Mucosa of descending colon (tissue), 3 donors: ENCODE data around the gene SLC48A1. TPM values are rescaled to one million over a fixed set of nuclear protein-coding genes. Genes with fewer than 3 reads are reported as not detected.

Experiments
- ATAC-seq: fragments of 200-7000 bp; cut with Tn5 transposase; one replicate; pipeline ENCODE4 v1.9.1; 2020; ENCODE audit warnings: mild to moderate bottlenecking, moderate library complexity
- DNase-seq, 3 donors: peaks; one replicate each; pipeline ENCODE4 v3.0.0-alpha.2; 2020
- H3K36me3 ChIP-seq: fragments of 200-600 bp; one replicate; pipeline ENCODE4 v1.8.0; 2021; ENCODE audit warnings: low read depth, mild to moderate bottlenecking
- H3K4me1 ChIP-seq: fragments of 200-600 bp; one replicate; pipeline ENCODE4 v1.8.0; 2021; ENCODE audit warnings: low read depth, mild to moderate bottlenecking
- H3K4me3 ChIP-seq: fragments of 200-600 bp; one replicate; pipeline ENCODE4 v1.8.0; 2021; ENCODE audit warnings: mild to moderate bottlenecking
- H3K9me3 ChIP-seq: fragments of 200-600 bp; one replicate; pipeline ENCODE4 v1.8.0; 2021; ENCODE audit warnings: mild to moderate bottlenecking
- intact Hi-C, 2 donors: fragments of 100-400 bp; cut with DNase I in 1 of 2; cut with micrococcal nuclease in 1 of 2; formaldehyde crosslinking; loops; one replicate each; pipeline versions ENCODE4 v1.11.0 to v1.11.1; 2022; cut with DNase I, micrococcal nuclease
- total RNA-seq, 3 donors: library from RNA; stranded (reverse); fragmentation: NEBNext Ultra II Directional in 2 of 3; extraction: Animal tissue kit (Norgen Biotek cat#: 25700) in 2 of 3; gene quantifications; one replicate each; pipeline versions ENCODE4 v1.2.1 to v1.2.4, GENCODE V29; 2021 to 2023
- TF ChIP-seq, protein P1 (sequence below): fragments of 200-600 bp; IDR thresholded peaks from one replicate; pipeline ENCODE4 v1.8.0; 2022; ENCODE audit warnings: antibody characterized with exemption, mild to moderate bottlenecking
- donor health status: DM: no; HTN: no; CAD: no; lungs with moderate emphysema.
- donor health status: DM: no; HTN: no; CAD: no.
- donor health status: DM: no; HTN: yes; CAD: no.

SLC48A1 gene
- total RNA-seq, 3 donors from 2014 or later = 17.2 to 35.4 (median 19.1) TPM

DNA sequence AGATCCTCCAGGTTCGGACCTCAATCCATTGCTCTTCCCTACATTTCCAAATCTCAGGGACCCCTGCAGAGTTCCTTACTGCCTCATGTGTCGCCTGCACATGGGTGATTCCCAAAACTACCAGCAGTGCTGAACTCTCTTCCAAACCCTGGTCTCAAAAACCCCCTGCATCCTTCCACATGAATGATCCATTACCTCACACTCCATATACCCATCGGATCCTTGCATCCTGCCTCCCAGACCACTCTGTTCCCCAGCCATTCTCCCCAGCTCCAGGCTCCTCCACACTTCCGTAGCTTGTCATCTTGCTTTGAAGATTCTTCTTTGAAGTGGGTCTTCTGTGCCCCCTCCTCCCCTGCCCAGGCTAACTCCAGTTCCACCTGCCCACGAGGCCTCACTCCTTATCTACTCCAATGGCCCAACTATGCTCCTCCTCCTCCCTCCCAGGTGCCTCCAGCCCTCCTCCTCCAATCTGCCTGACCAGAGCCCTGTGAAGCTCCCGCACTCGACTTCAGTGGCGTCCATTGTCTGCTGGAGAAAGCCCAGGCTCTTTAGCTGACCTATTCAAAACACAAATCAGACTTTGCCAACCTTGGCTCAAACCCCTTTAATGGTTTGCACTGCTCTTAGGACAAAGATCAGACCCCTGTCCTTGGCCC is 28.1 kb upstream of the SLC48A1 start:
- ATAC-seq (no peak), DNase-seq (no peak)
- H3K36me3 ChIP-seq = no peaks in the 10 kb centered on the region
- H3K4me1 ChIP-seq = peaks cover 11% of the 10 kb centered on the region
- intact Hi-C loops = loop anchor here in 1 of 2 donors (10.0 kb wide), 1 partner anchor 90 kb away; no protein-coding TSS in a partner anchor
- no peaks in the 10 kb centered on the region for H3K9me3 ChIP-seq
- no peak overlapping the region for H3K4me3 ChIP-seq
- TF ChIP-seq, protein P1, sequence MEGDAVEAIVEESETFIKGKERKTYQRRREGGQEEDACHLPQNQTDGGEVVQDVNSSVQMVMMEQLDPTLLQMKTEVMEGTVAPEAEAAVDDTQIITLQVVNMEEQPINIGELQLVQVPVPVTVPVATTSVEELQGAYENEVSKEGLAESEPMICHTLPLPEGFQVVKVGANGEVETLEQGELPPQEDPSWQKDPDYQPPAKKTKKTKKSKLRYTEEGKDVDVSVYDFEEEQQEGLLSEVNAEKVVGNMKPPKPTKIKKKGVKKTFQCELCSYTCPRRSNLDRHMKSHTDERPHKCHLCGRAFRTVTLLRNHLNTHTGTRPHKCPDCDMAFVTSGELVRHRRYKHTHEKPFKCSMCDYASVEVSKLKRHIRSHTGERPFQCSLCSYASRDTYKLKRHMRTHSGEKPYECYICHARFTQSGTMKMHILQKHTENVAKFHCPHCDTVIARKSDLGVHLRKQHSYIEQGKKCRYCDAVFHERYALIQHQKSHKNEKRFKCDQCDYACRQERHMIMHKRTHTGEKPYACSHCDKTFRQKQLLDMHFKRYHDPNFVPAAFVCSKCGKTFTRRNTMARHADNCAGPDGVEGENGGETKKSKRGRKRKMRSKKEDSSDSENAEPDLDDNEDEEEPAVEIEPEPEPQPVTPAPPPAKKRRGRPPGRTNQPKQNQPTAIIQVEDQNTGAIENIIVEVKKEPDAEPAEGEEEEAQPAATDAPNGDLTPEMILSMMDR = no peak

DNA sequence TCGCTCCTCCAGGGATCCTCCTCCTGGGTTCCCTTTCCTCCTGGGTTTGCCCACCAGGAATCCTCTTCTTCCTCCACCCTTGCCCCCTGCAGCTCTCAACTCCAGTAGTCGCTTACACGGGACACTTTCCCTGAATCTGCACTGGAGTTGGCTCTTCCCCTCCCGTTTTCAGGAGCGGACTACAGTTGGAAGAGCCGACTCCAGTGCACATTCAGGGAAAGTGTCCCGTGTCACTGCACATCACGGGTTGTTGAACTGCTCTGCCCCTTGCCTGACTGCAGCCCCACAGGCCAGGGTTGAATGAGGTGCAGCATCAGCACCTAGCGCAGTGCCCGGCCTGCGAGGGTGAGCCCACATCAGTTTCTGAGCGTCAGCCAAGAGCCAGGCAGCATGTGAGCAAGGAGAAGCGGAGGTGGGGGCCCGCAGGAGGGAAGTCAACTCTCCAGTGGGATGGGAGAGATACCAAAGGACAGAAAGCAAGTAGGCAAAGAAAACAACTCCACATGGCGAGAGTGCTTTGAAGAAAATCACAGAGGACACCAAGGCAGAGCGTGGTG is 27.5 kb upstream of the SLC48A1 start:
- Histone ChIP-seq H3K9me3 (no peaks in the 10 kb centered on the region), H3K4me3 (no peak overlapping the region), H3K4me1 (peaks cover 8% of the 10 kb centered on the region), H3K36me3 (no peaks in the 10 kb centered on the region)
- intact Hi-C loops = loop anchor here in 1 of 2 donors (10.0 kb wide), 1 partner anchor 89 kb away; no protein-coding TSS in a partner anchor
- no peak for DNase-seq
- no peak for ATAC-seq
- TF ChIP-seq, protein P1 = no peak

DNA sequence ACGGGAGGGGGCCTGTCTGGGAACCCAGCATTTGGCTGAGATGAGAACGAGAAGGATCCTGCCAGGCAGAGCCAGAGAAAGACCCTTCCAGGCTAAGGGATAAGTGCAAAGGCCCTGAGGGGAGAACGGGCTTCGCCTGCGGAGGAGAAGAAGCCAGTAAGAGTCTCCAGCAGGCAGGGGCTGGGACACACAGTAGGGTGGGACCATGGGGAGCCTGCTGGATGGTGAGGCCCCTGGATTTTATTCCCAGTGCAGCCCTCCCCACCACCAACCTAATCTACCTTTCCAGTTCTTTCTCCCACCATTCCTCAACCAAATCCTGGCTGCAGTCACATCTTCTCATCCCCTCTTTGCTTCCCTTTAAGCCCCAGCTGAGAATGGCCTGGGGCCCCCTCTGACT is 27.0 kb upstream of the SLC48A1 start:
- TF ChIP-seq, protein P1 = no peak

DNA sequence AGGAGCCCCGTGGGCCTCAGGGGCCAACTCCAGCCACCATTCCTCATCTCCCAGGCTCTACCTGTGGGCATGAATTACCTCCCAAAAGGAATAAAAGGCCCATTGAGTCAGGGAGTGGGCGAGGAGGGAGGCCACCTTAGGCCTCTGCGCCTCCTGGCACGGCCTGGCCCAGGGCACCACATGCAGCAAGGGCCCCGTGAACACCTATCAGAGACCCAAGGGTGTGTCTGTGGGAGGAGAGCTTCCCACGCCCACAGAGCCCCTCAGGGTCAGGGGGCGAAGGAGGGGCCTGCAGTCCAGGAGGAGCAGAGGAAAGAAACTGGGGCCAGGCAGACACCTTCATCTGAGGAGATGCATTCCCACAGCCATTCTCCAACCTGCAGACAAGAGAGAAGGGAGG is 26.5 kb upstream of the SLC48A1 start:
- intact Hi-C loops = loop anchor here in 1 of 2 donors (10.0 kb wide), 1 partner anchor 88 kb away; no protein-coding TSS in a partner anchor
- H3K4me1 ChIP-seq = peaks cover 3% of the 10 kb centered on the region
- no peak for ATAC-seq
- H3K36me3 ChIP-seq = no peaks in the 10 kb centered on the region
- H3K4me3 ChIP-seq = no peak overlapping the region
- DNase-seq = no peak
- H3K9me3 ChIP-seq = no peaks in the 10 kb centered on the region
- TF ChIP-seq, protein P1 = no peak

More for the DNA sequence above, 27.0 kb upstream of the SLC48A1 start:
- Histone ChIP-seq H3K36me3 (no peaks in the 10 kb centered on the region), H3K4me1 (peaks cover 8% of the 10 kb centered on the region), H3K9me3 (no peaks in the 10 kb centered on the region), H3K4me3 (no peak overlapping the region)
- ATAC-seq (no peak), DNase-seq (no peak)
- intact Hi-C loops = loop anchor here in 1 of 2 donors (10.0 kb wide), 1 partner anchor 89 kb away; no protein-coding TSS in a partner anchor

DNA sequence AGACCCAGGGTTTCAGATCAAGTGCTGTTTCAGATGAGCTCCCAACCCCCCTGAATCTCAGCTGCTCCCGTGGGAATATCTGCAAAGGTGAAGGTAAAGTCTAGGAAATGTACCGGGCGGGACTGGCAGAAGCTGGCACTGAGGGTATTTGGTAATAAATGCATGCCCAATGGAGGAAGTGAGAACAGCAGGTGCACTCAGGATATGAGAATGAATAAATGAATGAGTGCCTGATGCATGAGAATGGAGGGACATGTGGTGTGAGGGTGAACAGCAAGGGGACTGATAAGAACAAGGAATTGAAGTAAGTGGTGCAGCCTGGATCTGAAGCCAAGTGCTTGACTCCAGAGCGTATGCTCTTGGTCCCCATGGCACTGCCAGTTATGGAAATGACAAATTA is 25.9 kb upstream of the SLC48A1 start:
- H3K9me3 ChIP-seq = no peaks in the 10 kb centered on the region
- DNase-seq (no peak), ATAC-seq (peak; percentile 21)
- TF ChIP-seq, protein P1 = no peak
- peaks cover 2% of the 10 kb centered on the region for H3K4me1 ChIP-seq
- intact Hi-C loops = loop anchor here in 1 of 2 donors (10.0 kb wide), 1 partner anchor 88 kb away; no protein-coding TSS in a partner anchor
- no peak overlapping the region for H3K4me3 ChIP-seq
- no peaks in the 10 kb centered on the region for H3K36me3 ChIP-seq
